ENCODE measurements around the gene ADAM33.

The ADAM33 gene

GRCh38 chr20:3706774-3707507 is 25.1 kb upstream of the ADAM33 start:
- no peak for DNase-seq

GRCh38 chr20:3705970-3706739 is 24.3 kb upstream of the ADAM33 start:
- DNase-seq, result no peak

- no peak for DNase-seq
Measured at GRCh38 chr20:3705491-3705969, 23.7 kb upstream of the ADAM33 start.

GRCh38 chr20:3704087-3704486 is 22.3 kb upstream of the ADAM33 start:
- DNase-seq, result no peak

- DNase-seq, result no peak
Measured at GRCh38 chr20:3702611-3703391, 21.0 kb upstream of the ADAM33 start.

- DNase-seq, result no peak
Measured at GRCh38 chr20:3701061-3701998, 19.5 kb upstream of the ADAM33 start.

GRCh38 chr20:3699037-3699436 is 17.2 kb upstream of the ADAM33 start:
- no peak for DNase-seq

- no peak for DNase-seq
Measured at GRCh38 chr20:3698591-3699001, 16.8 kb upstream of the ADAM33 start.

- no peak for DNase-seq
Measured at GRCh38 chr20:3697588-3698305, 15.9 kb upstream of the ADAM33 start.

- no peak for DNase-seq
Measured at GRCh38 chr20:3696745-3697587, 15.2 kb upstream of the ADAM33 start.

- DNase-seq, result no peak
Measured at GRCh38 chr20:3696200-3696599, 14.4 kb upstream of the ADAM33 start.

- DNase-seq, result no peak
Measured at GRCh38 chr20:3694864-3695263, 13.1 kb upstream of the ADAM33 start.

GRCh38 chr20:3693376-3693775 is 11.6 kb upstream of the ADAM33 start:
- no peak for DNase-seq

- DNase-seq, result no peak
Measured at GRCh38 chr20:3692706-3693294, 11.0 kb upstream of the ADAM33 start.

- no peak for DNase-seq
Measured at GRCh38 chr20:3691897-3692296, 10.1 kb upstream of the ADAM33 start.

GRCh38 chr20:3691306-3691705 is 9.5 kb upstream of the ADAM33 start:
- DNase-seq, result no peak

GRCh38 chr20:3690413-3690812 is 8.6 kb upstream of the ADAM33 start:
- no peak for DNase-seq

GRCh38 chr20:3689978-3690377 is 8.2 kb upstream of the ADAM33 start:
- no peak for DNase-seq

- DNase-seq, result no peak
Measured at GRCh38 chr20:3687655-3688054, 5.8 kb upstream of the ADAM33 start.

- DNase-seq, result no peak
Measured at GRCh38 chr20:3686867-3687321, 5.1 kb upstream of the ADAM33 start.
